Measurements from ENCODE around the gene CDKL2.

DNA sequence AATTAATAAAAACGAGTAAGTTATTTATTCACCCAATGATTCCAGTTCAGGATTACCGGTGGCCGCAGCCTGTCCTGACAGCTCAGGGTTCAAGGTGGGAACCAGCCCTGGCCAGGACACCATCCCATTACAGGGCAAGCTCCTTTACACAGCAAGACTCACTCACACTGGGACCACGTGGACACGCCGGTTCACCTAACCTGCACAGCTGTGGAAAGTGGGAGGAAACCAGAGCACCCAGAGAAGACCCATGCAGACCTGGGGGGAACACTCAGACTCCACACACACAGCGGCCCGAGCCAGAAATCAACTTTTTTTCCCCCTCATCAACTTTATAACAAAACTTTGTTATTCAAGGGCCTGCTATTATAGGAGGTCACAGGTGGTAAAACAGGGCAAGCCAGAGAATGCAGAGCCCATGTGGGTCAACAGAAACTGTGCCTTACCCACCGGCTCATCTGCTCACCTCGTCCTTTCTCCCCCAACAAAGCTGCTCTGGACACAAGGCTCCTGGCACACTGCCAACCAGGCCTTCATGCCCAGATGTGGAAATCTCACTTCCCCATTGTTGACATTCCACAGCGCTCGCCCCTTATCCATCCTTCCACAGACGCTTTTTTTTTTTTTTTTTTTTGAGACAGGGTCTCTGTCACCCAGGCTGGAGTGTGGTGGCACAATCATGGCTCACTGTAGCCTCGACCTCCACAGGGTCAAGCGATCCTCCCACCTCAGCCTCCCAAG is 82.5 kb downstream of the CDKL2 start:
- TF ChIP-seq CTCF (conservative IDR thresholded peaks at IDR 0.05; ENCODE audit: low read length) (no peak), EZH2phosphoT487 (IDR thresholded peaks at IDR 0.05; ENCODE audit: borderline replicate concordance) (no peak)

Data from Loucy (cell line).